A673 (cell line): ENCODE data around the gene EVA1C. TPM values are rescaled to one million over a fixed set of nuclear protein-coding genes. Genes with fewer than 3 reads are reported as not detected.

Experiments used
- BruUV-seq: library from RNA; stranded (reverse); fragments of 400-500 nt; replicated peaks from 2 replicates; lab custom pipeline; 2021; lab: Mats Ljungman, UMichigan
- CTCF ChIA-PET: fragments of 300-600 bp; sonication (Branson Sonifier 250); formaldehyde crosslinking; loops from one replicate; lab custom pipeline; 2022; ENCODE audit warnings: antibody characterized with exemption; lab: Charles Lee
- POLR2A ChIA-PET: fragments of 300-600 bp; sonication (Branson Sonifier 250); formaldehyde crosslinking; loops from one replicate; lab custom pipeline; 2022; ENCODE audit warnings: antibody characterized with exemption; ENCODE audit not compliant: low non-redundant PET; lab: Charles Lee
- DNase-seq: peaks from one replicate; pipeline ENCODE4 v3.0.0-alpha.2; 2015; ENCODE audit warnings: low spot score
- H3K27ac ChIP-seq: fragments of 200-600 bp; sonication (generic); 2 replicates; pipeline ENCODE4 v1.5.1; 2016; ENCODE audit warnings: mixed run types, low read depth, mild to moderate bottlenecking, mixed read lengths, antibody characterized with exemption, low read length; ENCODE audit not compliant: poor library complexity, severe bottlenecking
- H3K27me3 ChIP-seq: fragments of 200-600 bp; sonication (generic); replicated peaks from 2 replicates; pipeline ENCODE4 v1.6.1; 2017; ENCODE audit warnings: mixed run types, low read depth, mild to moderate bottlenecking, mixed read lengths, antibody characterized with exemption, low read length; ENCODE audit not compliant: insufficient read depth, poor library complexity
- H3K36me3 ChIP-seq: fragments of 200-600 bp; sonication (generic); 2 replicates; pipeline ENCODE4 v1.6.1; 2016; ENCODE audit warnings: mixed run types, mild to moderate bottlenecking, mixed read lengths, antibody characterized with exemption, low read length; ENCODE audit not compliant: insufficient read depth, poor library complexity, severe bottlenecking
- H3K4me1 ChIP-seq: fragments of 200-600 bp; sonication (generic); 2 replicates; pipeline ENCODE4 v1.6.1; 2017; ENCODE audit warnings: mixed run types, mild to moderate bottlenecking, mixed read lengths, antibody characterized with exemption, low read length; ENCODE audit not compliant: insufficient read depth, poor library complexity, severe bottlenecking
- H3K4me3 ChIP-seq: fragments of 200-600 bp; sonication (generic); 2 replicates; pipeline ENCODE4 v1.5.1; 2016; ENCODE audit warnings: low read depth, mixed run types, mild to moderate bottlenecking, mixed read lengths, low read length; ENCODE audit not compliant: poor library complexity, severe bottlenecking
- H3K9me3 ChIP-seq: fragments of 200-600 bp; sonication (generic); 2 replicates; pipeline ENCODE4 v1.6.1; 2016; ENCODE audit warnings: mixed run types, low read depth, mild to moderate bottlenecking, mixed read lengths, antibody characterized with exemption, low read length; ENCODE audit not compliant: poor library complexity, severe bottlenecking
- CTCF ChIP-seq: fragments of 300-800, 200-600 bp; sonication (generic); conservative IDR thresholded peaks from 2 replicates; pipeline ENCODE4 v1.5.1; 2017; ENCODE audit warnings: low read depth, mild to moderate bottlenecking, antibody characterized with exemption, low read length, moderate library complexity, mixed read lengths
- EZH2 ChIP-seq: fragments of 200-600 bp; sonication (generic); IDR thresholded peaks from 2 replicates; pipeline ENCODE4 v1.6.1; 2017; ENCODE audit warnings: borderline replicate concordance, low read depth, mild to moderate bottlenecking, mixed read lengths, antibody characterized with exemption, low read length; ENCODE audit not compliant: poor library complexity, severe bottlenecking
- intact Hi-C: fragments of 100-400 bp; cut with micrococcal nuclease; formaldehyde crosslinking; loops from one replicate; pipeline ENCODE4 v1.10.0; 2022; ENCODE audit not compliant: unreplicated experiment
- total RNA-seq: library from RNA; stranded (reverse); gene quantifications from 2 replicates; pipeline ENCODE4 v1.2.3, GENCODE V29; 2021

Gene EVA1C
- total RNA-seq, 1 experiment from 2014 or later: 7.2 TPM

DNA sequence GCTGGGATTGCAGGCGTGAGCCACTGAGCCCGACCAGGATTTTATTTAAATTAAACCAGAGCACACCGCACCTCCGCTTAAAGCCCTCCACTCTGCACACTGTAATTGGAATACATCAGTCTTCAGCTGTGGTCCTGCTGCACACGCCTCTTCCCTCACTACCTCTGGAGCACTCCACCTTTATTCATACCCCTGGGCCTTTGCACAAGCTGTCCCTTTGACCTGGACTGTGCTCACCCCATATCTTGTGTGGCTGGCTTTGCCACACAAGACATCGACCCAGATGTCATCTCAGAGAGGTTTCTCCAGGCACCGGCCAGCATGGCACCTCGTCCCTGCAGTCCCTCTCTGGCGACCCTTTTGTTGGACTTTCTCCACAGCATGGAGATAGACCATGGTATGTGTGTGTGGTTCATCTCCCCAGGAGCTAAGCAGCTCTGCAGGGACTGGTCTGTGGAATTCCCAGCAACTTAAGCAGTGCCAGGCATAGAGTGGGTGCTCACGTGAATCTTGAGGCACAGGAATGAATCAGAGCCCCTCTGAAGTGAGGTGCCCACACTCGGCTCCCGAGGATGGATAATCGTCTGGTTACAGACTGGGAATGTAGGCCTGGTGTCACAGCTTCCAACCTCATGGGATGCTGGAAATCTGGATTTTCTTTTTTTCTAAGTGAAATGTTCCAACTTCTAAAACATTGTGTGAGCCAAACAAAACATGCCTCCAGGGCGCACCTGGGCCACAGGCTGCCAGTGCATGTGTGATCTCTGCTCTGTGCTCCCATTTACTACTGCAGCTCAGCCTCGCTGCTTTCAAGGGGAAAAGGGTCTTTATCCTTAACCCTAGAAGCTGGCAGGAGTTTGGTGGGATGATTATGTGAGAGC, 61.9 kb downstream of the EVA1C start:
- Histone ChIP-seq H3K4me3 (no peak overlapping the region), H3K27me3 (no peaks in the 10 kb centered on the region), H3K36me3 (no peaks in the 10 kb centered on the region), H3K4me1 (peaks cover 7% of the 10 kb centered on the region), H3K9me3 (no peaks in the 10 kb centered on the region), H3K27ac (no peak overlapping the region)
- no TSS peak for BruUV-seq
- no peak for DNase-seq
- ChIA-PET POLR2A (interaction anchor here (0.7 kb wide), 1 partner anchor 850 kb away, joined by 9 read pairs; the partner anchor contains the start of gene IFNAR1), CTCF (no interaction called here)
- no peak for TF ChIP-seq CTCF
- TF ChIP-seq EZH2: no peak
- intact Hi-C loops: no loop called here

- H3K27me3 ChIP-seq: no peaks in the 10 kb centered on the region
- no TSS peak for BruUV-seq
- H3K9me3 ChIP-seq: no peaks in the 10 kb centered on the region
- no peak overlapping the region for H3K27ac ChIP-seq
- intact Hi-C loops: no loop called here
- POLR2A ChIA-PET: interaction anchor here (0.7 kb wide), 1 partner anchor 849 kb away, joined by 9 read pairs; the partner anchor contains the start of gene IFNAR1
- no peak for TF ChIP-seq CTCF
- no peak for TF ChIP-seq EZH2
- DNase-seq: no peak
- H3K4me1 ChIP-seq: peaks cover 5% of the 10 kb centered on the region
- CTCF ChIA-PET: no interaction called here
- H3K4me3 ChIP-seq: no peak overlapping the region
- H3K36me3 ChIP-seq: no peaks in the 10 kb centered on the region
Measured at GRCh38 chr21:32475162-32475812, 62.8 kb downstream of the EVA1C start.

GRCh38 chr21:32476661-32477423, 64.3 kb downstream of the EVA1C start:
- Histone ChIP-seq H3K36me3 (no peaks in the 10 kb centered on the region), H3K4me1 (peaks cover 5% of the 10 kb centered on the region), H3K4me3 (no peak overlapping the region), H3K27ac (no peak overlapping the region), H3K9me3 (no peaks in the 10 kb centered on the region), H3K27me3 (no peaks in the 10 kb centered on the region)
- ChIA-PET CTCF (no interaction called here), POLR2A (interaction anchor here (0.6 kb wide), 1 partner anchor 61 kb away, joined by 4 read pairs; no protein-coding TSS in a partner anchor)
- TF ChIP-seq EZH2: no peak
- TF ChIP-seq CTCF: no peak
- BruUV-seq: no TSS peak
- DNase-seq: no peak
- intact Hi-C loops: no loop called here
